ENCODE measurements around the gene PIAS4.

DNA sequence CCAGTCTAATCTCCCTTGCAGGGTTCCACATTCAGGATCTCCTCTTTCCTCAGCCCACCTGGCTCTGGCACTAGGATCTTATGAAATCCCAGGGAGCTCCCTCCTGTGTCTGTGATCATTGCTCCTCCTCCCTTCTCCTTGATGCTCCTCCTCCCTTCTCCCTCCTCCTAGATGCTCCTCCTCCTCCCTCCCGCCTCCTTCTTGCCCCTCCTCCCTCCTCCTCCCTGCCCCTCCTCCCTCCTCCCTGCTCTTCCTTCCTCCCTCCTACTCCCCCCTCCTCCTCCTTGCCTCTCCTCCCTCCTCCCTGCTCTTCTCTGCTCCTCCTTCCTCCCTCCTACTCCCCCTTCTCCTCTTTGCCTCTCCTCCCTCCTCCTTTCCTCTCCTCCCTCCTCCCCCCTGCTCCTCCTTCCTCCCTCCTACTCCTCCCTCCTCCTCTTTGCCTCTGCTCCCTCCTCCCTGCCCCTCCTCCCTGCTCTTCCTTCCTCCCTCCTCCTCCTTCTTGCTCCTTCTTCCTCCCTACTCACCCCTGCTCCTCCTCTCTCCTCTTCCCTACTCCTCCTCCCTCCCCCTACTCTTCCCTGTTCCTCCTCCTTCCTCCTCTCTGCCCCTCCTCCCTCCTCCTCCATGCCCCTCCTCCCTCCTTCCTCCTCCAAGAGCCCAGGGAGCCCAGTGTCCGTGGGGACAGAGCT lies 74.0 kb downstream of the PIAS4 start:
- TF ChIP-seq EZH2phosphoT487 (IDR thresholded peaks at IDR 0.05; ENCODE audit: insufficient read depth, low read depth) (no peak), EZH2 (IDR thresholded peaks at IDR 0.05; ENCODE audit: insufficient read depth, poor library complexity, severe bottlenecking) (no peak)
